ENCODE data around the gene IL13.

The IL13 gene

DNA sequence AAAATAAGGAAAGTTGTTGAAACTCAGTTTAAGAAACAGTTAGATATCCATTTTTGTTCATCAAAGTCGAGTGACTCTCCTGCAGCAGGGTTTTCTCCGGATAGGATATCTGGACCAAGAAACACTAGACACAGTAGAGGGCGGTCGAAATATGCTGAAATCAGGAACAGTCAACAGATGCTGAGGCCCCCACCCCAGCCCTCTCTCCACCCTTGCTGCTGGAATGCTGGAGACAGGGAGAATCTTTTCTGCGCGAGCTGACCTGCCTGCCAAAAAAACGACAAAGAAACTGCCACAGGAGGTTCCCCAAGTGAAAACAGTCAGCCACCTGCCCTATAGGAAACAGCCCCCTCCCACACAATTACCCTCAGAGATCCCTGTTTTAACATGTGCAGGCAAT is 4.3 kb upstream of the IL13 start:
- H3K27me3 ChIP-seq (ENCODE audit: insufficient read depth, low read length) = peaks cover 19% of the 10 kb centered on the region
- no CpG with 5 or more reads among the region's 7 CpGs for WGBS (ENCODE audit: extremely low coverage, insufficient coverage, insufficient read length)
- H4K91ac ChIP-seq (ENCODE audit: low read depth, low read length) = no peak overlapping the region

GRCh38 chr5:132655821-132656773 is 1.9 kb upstream of the IL13 start:
- no peaks in the 10 kb centered on the region for H3K79me1 ChIP-seq (ENCODE audit: low read length)
- H2BK5ac ChIP-seq (ENCODE audit: low read depth, low read length, poor library complexity) = no peak overlapping the region
- H3K14ac ChIP-seq (ENCODE audit: low read length) = no peak overlapping the region
- H3K4me2 ChIP-seq (ENCODE audit: low read length) = peak overlapping the region; percentile 89
- no peak overlapping the region for H3K9ac ChIP-seq (ENCODE audit: low read length)
- WGBS (ENCODE audit: extremely low coverage, insufficient coverage, insufficient read length) = no CpG with 5 or more reads among the region's 92 CpGs
- no peak overlapping the region for H3K4ac ChIP-seq (ENCODE audit: low read depth, low read length)
- peaks cover 6 to 12% of the 10 kb centered on the region in 2 experiments for H3K4me1 ChIP-seq (ENCODE audit: control insufficient read depth in 1 of 2, insufficient read depth in 2 of 2, low read length in 2 of 2)
- no peaks in the 10 kb centered on the region for H3K79me2 ChIP-seq (ENCODE audit: control insufficient read depth, insufficient read depth, low read length, poor library complexity)
- H4K12ac ChIP-seq (ENCODE audit: low read depth, low read length) = no peak overlapping the region
- no peak overlapping the region for H3K23ac ChIP-seq (ENCODE audit: low read length)
- no peak overlapping the region for H4K8ac ChIP-seq (ENCODE audit: low read depth, low read length)
- peaks cover 19% of the 10 kb centered on the region for H3K27me3 ChIP-seq (ENCODE audit: insufficient read depth, low read length)
- peak overlapping the region; percentile 1 for H2AFZ ChIP-seq (ENCODE audit: insufficient read depth, low read length, poor library complexity)
- H2AK5ac ChIP-seq (ENCODE audit: low read length) = no peak overlapping the region
- peaks cover 5% of the 10 kb centered on the region for H3K9me3 ChIP-seq (ENCODE audit: insufficient read depth, low read depth, low read length)
- no peak overlapping the region for H2BK120ac ChIP-seq (ENCODE audit: insufficient read depth, low read length, poor library complexity)
- DNase-seq = peak in 1 of 2 donors; percentile 28
- H4K91ac ChIP-seq (ENCODE audit: low read depth, low read length) = no peak overlapping the region
- no peaks in the 10 kb centered on the region for H3K36me3 ChIP-seq (ENCODE audit: control insufficient read depth in 1 of 2, insufficient read depth in 2 of 2, low read length in 2 of 2)
- H3K27ac ChIP-seq (ENCODE audit: low read depth, low read length) = no peak overlapping the region
- no peak overlapping the region for H2BK12ac ChIP-seq (ENCODE audit: low read length)
- H3K4me3 ChIP-seq (ENCODE audit: low read depth, low read length) = peak overlapping the region; percentile 51
- no peak overlapping the region for H3K18ac ChIP-seq (ENCODE audit: low read length)

More for the DNA sequence above, 4.3 kb upstream of the IL13 start:
- no peaks in the 10 kb centered on the region for H3K36me3 ChIP-seq (ENCODE audit: control insufficient read depth in 1 of 2, insufficient read depth in 2 of 2, low read length in 2 of 2)
- H3K23ac ChIP-seq (ENCODE audit: low read length) = no peak overlapping the region
- no peaks in the 10 kb centered on the region for H3K79me1 ChIP-seq (ENCODE audit: low read length)
- DNase-seq = no peak
- H3K27ac ChIP-seq (ENCODE audit: low read depth, low read length) = no peak overlapping the region
- H3K79me2 ChIP-seq (ENCODE audit: control insufficient read depth, insufficient read depth, low read length, poor library complexity) = no peaks in the 10 kb centered on the region
- H2BK12ac ChIP-seq (ENCODE audit: low read length) = no peak overlapping the region
- H2AFZ ChIP-seq (ENCODE audit: insufficient read depth, low read length, poor library complexity) = no peak overlapping the region
- no peak overlapping the region for H3K4ac ChIP-seq (ENCODE audit: low read depth, low read length)
- peaks cover 3% of the 10 kb centered on the region for H3K9me3 ChIP-seq (ENCODE audit: insufficient read depth, low read depth, low read length)
- peaks cover 6 to 12% of the 10 kb centered on the region in 2 experiments for H3K4me1 ChIP-seq (ENCODE audit: control insufficient read depth in 1 of 2, insufficient read depth in 2 of 2, low read length in 2 of 2)
- H2AK5ac ChIP-seq (ENCODE audit: low read length) = no peak overlapping the region
- H3K18ac ChIP-seq (ENCODE audit: low read length) = no peak overlapping the region
- no peak overlapping the region for H3K4me3 ChIP-seq (ENCODE audit: low read depth, low read length)
- H2BK120ac ChIP-seq (ENCODE audit: insufficient read depth, low read length, poor library complexity) = no peak overlapping the region
- no peak overlapping the region for H3K14ac ChIP-seq (ENCODE audit: low read length)
- H2BK5ac ChIP-seq (ENCODE audit: low read depth, low read length, poor library complexity) = no peak overlapping the region
- no peak overlapping the region for H3K9ac ChIP-seq (ENCODE audit: low read length)
- H4K12ac ChIP-seq (ENCODE audit: low read depth, low read length) = no peak overlapping the region
- no peak overlapping the region for H3K4me2 ChIP-seq (ENCODE audit: low read length)
- H4K8ac ChIP-seq (ENCODE audit: low read depth, low read length) = no peak overlapping the region

DNA sequence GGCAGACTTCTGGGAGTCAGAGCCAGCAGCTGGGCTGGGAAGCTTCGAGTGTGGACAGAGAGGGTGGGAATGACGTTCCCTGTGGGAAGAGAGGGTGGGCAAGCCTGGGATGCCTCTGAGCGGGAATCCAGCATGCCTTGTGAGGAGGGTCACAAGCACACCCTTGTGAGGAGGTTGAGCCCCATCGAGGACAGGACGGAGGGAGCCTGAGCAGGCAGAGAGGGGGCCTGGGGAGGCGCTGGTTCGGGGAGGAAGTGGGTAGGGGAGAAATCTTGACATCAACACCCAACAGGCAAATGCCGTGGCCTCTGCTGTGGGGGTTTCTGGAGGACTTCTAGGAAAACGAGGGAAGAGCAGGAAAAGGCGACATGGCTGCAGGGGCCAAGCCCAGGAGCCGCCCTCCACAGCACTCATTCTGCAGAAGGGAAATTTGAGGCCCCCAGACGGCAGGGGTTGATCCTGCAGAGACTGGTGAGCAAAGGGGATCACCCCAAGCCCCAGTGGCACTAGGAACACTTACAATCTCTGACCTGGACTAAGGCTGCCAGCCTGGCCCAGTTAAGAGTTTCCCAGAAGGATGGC is 1.1 kb upstream of the IL13 start:
- Histone ChIP-seq H3K27me3 (ENCODE audit: insufficient read depth, low read length) (peaks cover 19% of the 10 kb centered on the region), H3K4me2 (ENCODE audit: low read length) (peak overlapping the region; percentile 89), H3K36me3 (ENCODE audit: control insufficient read depth in 1 of 2, insufficient read depth in 2 of 2, low read length in 2 of 2) (no peaks in the 10 kb centered on the region), H3K9me3 (ENCODE audit: insufficient read depth, low read depth, low read length) (peaks cover 5% of the 10 kb centered on the region), H3K79me1 (ENCODE audit: low read length) (no peaks in the 10 kb centered on the region), H2BK12ac (ENCODE audit: low read length) (no peak overlapping the region), H3K4ac (ENCODE audit: low read depth, low read length) (no peak overlapping the region), H3K14ac (ENCODE audit: low read length) (no peak overlapping the region), H2BK120ac (ENCODE audit: insufficient read depth, low read length, poor library complexity) (no peak overlapping the region), H3K79me2 (ENCODE audit: control insufficient read depth, insufficient read depth, low read length, poor library complexity) (no peaks in the 10 kb centered on the region), H2AFZ (ENCODE audit: insufficient read depth, low read length, poor library complexity) (no peak overlapping the region), H4K12ac (ENCODE audit: low read depth, low read length) (no peak overlapping the region), H2BK5ac (ENCODE audit: low read depth, low read length, poor library complexity) (no peak overlapping the region), H4K8ac (ENCODE audit: low read depth, low read length) (no peak overlapping the region), H3K27ac (ENCODE audit: low read depth, low read length) (no peak overlapping the region), H2AK5ac (ENCODE audit: low read length) (no peak overlapping the region), H3K18ac (ENCODE audit: low read length) (no peak overlapping the region), H3K4me1 (ENCODE audit: control insufficient read depth in 1 of 2, insufficient read depth in 2 of 2, low read length in 2 of 2) (peaks cover 6 to 12% of the 10 kb centered on the region in 2 experiments), H4K91ac (ENCODE audit: low read depth, low read length) (no peak overlapping the region), H3K9ac (ENCODE audit: low read length) (no peak overlapping the region), H3K23ac (ENCODE audit: low read length) (no peak overlapping the region), H3K4me3 (ENCODE audit: low read depth, low read length) (no peak overlapping the region)
- no CpG with 5 or more reads among the region's 12 CpGs for WGBS (ENCODE audit: extremely low coverage, insufficient coverage, insufficient read length)
- no peak for DNase-seq

- Histone ChIP-seq H3K14ac (ENCODE audit: low read length) (no peak overlapping the region), H3K79me1 (ENCODE audit: low read length) (no peaks in the 10 kb centered on the region), H2BK5ac (ENCODE audit: low read depth, low read length, poor library complexity) (no peak overlapping the region), H4K12ac (ENCODE audit: low read depth, low read length) (no peak overlapping the region), H2AK5ac (ENCODE audit: low read length) (no peak overlapping the region), H3K9ac (ENCODE audit: low read length) (no peak overlapping the region), H3K36me3 (ENCODE audit: control insufficient read depth in 1 of 2, insufficient read depth in 2 of 2, low read length in 2 of 2) (no peaks in the 10 kb centered on the region), H4K8ac (ENCODE audit: low read depth, low read length) (no peak overlapping the region), H4K91ac (ENCODE audit: low read depth, low read length) (no peak overlapping the region), H2BK120ac (ENCODE audit: insufficient read depth, low read length, poor library complexity) (no peak overlapping the region), H3K23ac (ENCODE audit: low read length) (no peak overlapping the region), H3K4me2 (ENCODE audit: low read length) (no peak overlapping the region), H3K9me3 (ENCODE audit: insufficient read depth, low read depth, low read length) (peaks cover 5% of the 10 kb centered on the region), H3K18ac (ENCODE audit: low read length) (no peak overlapping the region), H3K4me3 (ENCODE audit: low read depth, low read length) (no peak overlapping the region), H3K27me3 (ENCODE audit: insufficient read depth, low read length) (peaks cover 19% of the 10 kb centered on the region), H3K79me2 (ENCODE audit: control insufficient read depth, insufficient read depth, low read length, poor library complexity) (no peaks in the 10 kb centered on the region), H3K4me1 (ENCODE audit: control insufficient read depth in 1 of 2, insufficient read depth in 2 of 2, low read length in 2 of 2) (peaks cover 6 to 12% of the 10 kb centered on the region in 2 experiments), H3K27ac (ENCODE audit: low read depth, low read length) (no peak overlapping the region), H3K4ac (ENCODE audit: low read depth, low read length) (no peak overlapping the region), H2BK12ac (ENCODE audit: low read length) (no peak overlapping the region), H2AFZ (ENCODE audit: insufficient read depth, low read length, poor library complexity) (no peak overlapping the region)
- no peak for DNase-seq
- WGBS (ENCODE audit: extremely low coverage, insufficient coverage, insufficient read length) = no CpG with 5 or more reads among the region's 9 CpGs
Measured at GRCh38 chr5:132658381-132659302, 669 bp downstream of the IL13 start.
